Pons (tissue), 1 donor: Measurements from ENCODE around the gene PMAIP1.

Source experiments
- DNase-seq: peaks from one replicate; pipeline ENCODE4 v3.0.0-alpha.2; 2016; ENCODE audit warnings: low spot score

The PMAIP1 gene

DNA sequence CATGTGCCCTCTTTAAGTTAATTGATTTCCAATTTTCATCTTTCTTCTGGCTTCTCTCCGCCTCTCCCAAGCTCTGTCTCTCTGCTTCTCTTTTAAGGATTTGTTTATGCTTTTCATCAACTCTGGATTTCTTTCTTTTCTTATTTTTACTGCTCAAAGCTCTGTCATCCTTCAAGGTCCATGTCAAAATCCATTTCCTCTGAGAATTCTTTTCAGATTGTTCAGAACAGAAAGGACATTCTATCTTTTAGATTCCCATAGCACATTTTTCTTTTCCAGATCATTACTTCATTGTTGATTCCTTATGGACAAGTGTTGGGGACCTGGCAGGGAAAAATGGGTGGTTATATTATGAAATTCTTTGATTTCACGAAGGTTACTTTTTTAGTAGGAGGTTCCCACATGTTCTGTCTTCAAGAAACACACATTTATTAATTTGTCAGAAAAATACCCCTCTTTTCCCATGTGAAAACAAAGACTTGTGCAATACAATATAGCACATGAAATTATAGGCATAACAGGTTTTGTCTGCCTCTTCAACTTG, 12.3 kb downstream of the PMAIP1 start:
- DNase-seq, result no peak

DNA sequence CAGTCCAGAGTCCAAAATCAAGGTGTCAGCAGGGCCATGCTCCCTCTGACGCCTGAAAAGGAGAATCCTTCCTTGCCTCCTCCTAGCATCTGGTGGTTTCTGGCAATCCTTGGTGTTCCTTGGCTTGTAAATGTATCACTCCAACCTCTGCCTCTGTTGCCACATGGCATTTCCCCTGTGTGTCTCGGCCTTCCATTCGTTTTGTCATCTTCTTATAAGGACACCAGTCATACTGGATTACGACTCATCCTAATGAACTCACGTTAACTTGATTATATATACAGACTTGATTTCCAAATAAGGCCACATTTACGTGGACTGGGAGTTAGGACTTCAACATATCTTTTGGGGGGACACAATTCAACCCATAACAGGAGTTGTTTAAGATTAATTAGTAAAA, 15.8 kb downstream of the PMAIP1 start:
- DNase-seq, result no peak

- DNase-seq, result no peak
Measured at GRCh38 chr18:59916746-59917145, 16.9 kb downstream of the PMAIP1 start.

GRCh38 chr18:59917422-59917821, 17.6 kb downstream of the PMAIP1 start:
- no peak for DNase-seq

DNA sequence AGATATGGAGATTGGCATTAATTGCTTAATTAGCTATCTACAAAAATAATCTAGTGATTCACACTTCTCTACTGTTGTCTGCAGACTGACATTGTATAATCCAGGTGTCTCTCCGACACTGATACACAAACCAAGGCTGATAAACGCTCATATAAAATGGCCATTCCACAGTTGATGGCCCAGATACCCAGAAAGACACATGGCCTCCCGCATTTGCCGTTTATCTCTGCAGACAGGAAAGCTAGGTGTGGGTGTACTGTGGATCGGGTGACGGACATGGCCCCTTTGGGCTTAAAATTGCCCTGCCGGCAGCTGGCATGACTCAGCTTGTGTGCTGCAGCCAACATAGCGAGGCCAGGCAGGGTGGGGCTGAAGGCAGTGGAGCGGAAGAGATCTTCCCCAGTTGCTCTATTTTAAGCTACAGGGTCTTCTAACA, 18.5 kb downstream of the PMAIP1 start:
- no peak for DNase-seq

DNA sequence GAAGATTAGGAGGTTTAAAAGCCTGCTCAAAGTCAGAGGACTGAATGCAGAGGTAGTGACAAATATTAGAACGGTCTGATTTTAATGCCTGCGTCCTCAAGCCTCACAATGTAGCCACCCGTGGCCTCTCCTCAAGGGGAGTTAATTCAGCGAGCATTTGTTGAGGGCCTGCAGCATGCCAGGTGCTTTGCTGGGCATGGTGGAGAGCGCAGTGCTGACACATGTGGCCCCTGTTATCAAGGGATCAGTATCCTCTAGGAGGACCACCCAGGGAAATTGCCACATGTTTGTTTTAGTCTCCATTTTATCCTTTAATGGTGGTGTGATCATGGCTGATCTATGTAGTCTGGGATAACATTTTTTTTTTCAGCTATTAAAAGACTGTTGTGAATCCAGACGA, 19.2 kb downstream of the PMAIP1 start:
- DNase-seq, result no peak

- no peak for DNase-seq
Measured at GRCh38 chr18:59921384-59921891, 21.6 kb downstream of the PMAIP1 start.

DNA sequence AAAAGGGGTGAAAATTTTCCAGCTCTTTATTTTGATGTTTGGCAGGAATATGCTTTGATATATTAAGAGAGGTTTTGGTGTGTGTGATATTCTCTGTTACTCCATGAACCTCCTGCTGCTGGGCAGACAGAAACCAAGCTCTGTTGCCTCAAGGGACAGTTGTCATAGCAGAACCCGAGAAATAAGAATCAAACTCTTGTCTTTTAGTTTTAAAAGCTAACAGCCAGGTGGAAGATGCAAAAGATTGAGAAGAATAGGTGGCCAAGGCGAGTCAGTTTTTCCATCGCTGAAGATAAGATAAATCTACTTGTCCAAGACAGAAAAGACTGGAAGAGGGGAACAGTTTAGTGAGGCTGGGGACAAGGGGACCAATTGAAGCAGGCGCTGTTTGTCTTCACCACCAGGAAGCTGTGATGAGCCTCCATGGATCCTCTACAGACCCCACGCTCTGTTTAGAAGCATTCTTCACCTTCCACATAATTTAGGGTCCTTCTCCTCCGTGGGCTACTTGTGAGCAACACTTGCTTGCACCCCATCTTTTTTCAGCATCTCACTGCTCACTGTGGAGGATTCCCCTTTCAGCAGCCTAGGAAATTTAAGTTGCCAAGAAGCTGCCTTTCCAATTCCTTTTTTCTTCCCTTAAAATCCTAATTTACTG, 23.9 kb downstream of the PMAIP1 start:
- no peak for DNase-seq

DNA sequence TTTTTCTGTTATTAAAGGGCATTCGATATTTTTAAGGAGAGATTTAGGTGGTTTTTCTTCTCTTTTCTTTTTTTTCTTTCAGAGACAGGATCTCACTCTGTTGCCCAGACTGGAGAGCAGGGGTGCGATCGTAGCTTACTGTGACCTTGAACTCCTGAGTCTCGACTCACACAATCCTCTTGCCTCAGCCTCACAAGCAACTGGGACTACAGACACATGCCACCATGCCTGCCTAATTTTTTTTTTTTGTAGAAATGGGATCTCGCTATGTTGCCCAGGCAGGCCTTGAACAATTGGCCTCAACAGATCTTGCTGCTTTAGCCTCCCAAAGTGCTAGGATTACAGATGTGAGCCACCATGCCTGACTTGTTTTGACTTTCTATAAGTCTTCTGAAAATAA, 26.3 kb downstream of the PMAIP1 start:
- no peak for DNase-seq

DNA sequence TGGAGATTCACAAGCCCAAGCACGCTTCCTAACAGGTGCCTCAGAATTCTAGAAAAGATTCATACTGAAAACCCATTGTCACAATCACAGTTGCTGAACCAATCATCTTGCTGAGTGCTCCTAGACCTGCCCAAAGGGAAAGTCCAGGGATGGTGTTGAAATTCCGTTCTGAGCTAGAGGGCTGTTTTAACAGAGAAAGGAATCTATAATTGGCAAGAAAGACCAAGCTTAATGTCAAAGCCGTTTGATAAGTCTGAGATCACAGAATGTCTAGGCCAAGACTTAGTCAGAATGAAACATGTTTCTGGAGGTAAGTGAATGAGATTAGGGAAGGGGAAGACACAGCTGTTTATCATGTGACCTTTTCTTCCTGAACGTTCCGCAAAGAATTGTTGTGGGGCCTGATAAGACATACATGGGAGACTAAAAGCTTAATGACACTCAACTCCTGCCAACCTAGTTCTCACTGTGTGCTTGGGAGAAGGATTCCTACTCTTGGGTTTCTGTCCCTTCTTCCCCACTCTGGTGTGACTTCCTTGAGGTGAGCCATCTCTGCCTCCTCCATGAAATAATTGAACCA, 27.5 kb downstream of the PMAIP1 start:
- peak; percentile 54 for DNase-seq

DNA sequence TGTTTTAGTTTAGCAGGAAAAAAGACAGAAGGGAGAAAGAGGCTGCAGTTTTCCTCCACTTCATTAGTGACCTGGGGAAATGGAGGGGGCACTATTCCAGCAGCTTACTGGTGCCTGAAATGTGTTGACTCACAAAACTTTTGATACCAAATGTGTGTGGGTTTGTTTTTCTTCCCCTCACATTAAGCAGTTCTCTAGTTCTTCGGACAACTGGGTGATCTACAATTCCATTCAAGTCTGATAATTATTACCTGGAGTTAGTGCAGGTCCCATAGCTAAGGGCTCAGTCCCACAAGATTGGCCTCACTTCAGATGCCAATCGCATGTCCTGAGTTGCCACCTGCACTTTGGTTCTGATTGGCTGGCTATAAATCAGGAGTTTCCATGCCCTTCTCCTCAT, 28.4 kb downstream of the PMAIP1 start:
- no peak for DNase-seq

DNA sequence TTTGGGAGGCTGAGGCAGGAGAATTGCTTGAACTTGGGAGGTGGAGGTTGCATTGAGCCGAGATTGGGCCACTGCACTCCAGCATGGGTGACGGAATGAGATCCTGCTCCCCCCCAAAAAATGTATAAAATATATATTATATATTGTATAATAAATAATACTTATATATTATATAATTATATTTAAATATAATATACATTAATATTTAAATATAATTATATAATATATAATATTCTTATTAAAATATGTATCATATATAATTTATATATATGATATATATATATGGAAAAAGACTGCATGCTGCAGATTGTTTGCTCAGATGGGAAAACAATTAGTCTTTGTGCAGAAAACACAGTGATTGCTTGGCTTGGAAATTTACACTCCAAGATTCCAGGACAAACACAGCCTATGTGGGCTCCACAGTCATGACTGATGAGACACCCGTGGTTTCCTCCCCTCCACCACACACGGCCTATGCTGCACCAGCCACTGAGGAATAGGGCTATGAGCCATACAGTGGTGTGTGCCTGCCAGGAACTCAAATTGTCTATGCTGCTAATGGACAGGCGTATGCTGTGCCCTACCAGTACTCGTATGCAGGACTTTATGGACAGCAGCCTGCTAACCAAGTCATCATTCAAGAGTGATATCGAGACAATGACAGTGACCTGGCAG, 30.0 kb downstream of the PMAIP1 start:
- DNase-seq, result no peak

GRCh38 chr18:59932401-59932800, 32.6 kb downstream of the PMAIP1 start:
- no peak for DNase-seq

DNA sequence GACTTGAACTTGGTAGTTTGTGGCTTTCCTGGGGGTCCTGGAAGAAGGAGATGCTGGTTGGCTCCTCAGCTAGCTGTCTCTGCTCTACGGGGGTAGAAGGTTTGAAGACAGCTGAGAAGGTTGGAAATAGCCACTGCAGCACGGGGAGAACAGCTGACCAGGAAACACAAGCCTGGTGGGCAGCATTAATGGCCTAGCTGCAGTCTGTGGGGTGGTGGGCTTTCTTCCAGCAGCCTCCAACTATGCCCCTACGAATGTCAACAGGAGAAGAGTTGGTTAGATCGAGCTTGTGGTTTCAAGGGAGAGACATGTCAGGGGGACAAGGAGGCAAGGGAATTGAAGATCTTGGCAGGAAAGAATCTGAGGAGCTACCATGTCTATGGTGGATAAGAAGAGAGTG, 38.9 kb downstream of the PMAIP1 start:
- DNase-seq, result no peak

- no peak for DNase-seq
Measured at GRCh38 chr18:59939127-59939526, 39.3 kb downstream of the PMAIP1 start.

GRCh38 chr18:59940068-59940467, 40.3 kb downstream of the PMAIP1 start:
- no peak for DNase-seq

GRCh38 chr18:59941331-59941730, 41.5 kb downstream of the PMAIP1 start:
- DNase-seq, result no peak

DNA sequence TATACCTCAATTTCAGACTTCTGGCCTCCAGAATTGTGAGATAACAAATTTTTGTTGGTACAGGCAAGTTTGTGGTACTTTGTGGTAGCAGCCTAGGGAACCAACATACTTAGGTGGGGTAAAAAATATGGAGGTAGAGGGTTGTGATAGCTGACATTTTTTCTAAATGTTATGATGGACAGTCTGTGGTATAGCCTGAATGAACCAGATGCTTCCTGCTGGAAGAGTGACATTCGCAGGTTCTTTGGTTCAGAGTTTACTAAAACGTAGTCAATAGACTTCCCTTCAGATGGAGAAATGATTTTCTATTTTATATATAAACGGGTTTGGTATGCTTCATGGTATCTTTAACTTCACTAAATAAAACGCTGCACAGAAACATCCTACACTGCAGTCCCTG, 42.8 kb downstream of the PMAIP1 start:
- no peak for DNase-seq

GRCh38 chr18:59945544-59945943, 45.7 kb downstream of the PMAIP1 start:
- no peak for DNase-seq

- no peak for DNase-seq
Measured at GRCh38 chr18:59950215-59950944, 50.6 kb downstream of the PMAIP1 start.

GRCh38 chr18:59951591-59951990, 51.8 kb downstream of the PMAIP1 start:
- no peak for DNase-seq

- DNase-seq, result no peak
Measured at GRCh38 chr18:59952283-59953007, 52.6 kb downstream of the PMAIP1 start.
